Spinal cord (tissue), 10 donors: Measurements from ENCODE around the gene AAK1. TPM values are rescaled to one million over a fixed set of nuclear protein-coding genes. Genes with fewer than 3 reads are reported as not detected.

Source experiments
- DNase-seq, 6 donors: peaks; one replicate each; pipeline versions ENCODE4 v3.0.0 to v3.0.0-alpha.2; 2013 to 2015; ENCODE audit warnings: low spot score in 6 of 6, low read depth in 4 of 6
- H3K27ac ChIP-seq: one replicate; pipeline ENCODE4 v1.5.1; 2013; ENCODE audit warnings: low read depth, low read length, control low read depth
- H3K27me3 ChIP-seq: one replicate; pipeline ENCODE4 v1.6.1; 2013; ENCODE audit warnings: low read length; ENCODE audit not compliant: control insufficient read depth, insufficient read depth
- H3K36me3 ChIP-seq: one replicate; pipeline ENCODE4 v1.6.1; 2013; ENCODE audit warnings: low read length; ENCODE audit not compliant: control insufficient read depth, insufficient read depth
- H3K4me1 ChIP-seq: one replicate; pipeline ENCODE4 v1.6.1; 2013; ENCODE audit warnings: low read length; ENCODE audit not compliant: control insufficient read depth, insufficient read depth
- H3K4me3 ChIP-seq: one replicate; pipeline ENCODE4 v1.5.1; 2013; ENCODE audit warnings: low read depth, low read length, control low read depth
- H3K9me3 ChIP-seq: one replicate; pipeline ENCODE4 v1.6.1; 2013; ENCODE audit warnings: low read length; ENCODE audit not compliant: control insufficient read depth, insufficient read depth
- WGBS: methylation state at CpG from one replicate; pipeline ENCODE4 v1.1.5; 2013; ENCODE audit warnings: missing lambda C conversion rate; ENCODE audit not compliant: insufficient coverage; 5-methylcytosine and 5-hydroxymethylcytosine counted together
- polyA plus RNA-seq, 2 donors: library from polyadenylated mRNA; unstranded; fragments of 120-200 nt; gene quantifications; one replicate each; pipeline ENCODE4 v1.2.1, GENCODE V29; 2013; ENCODE audit not compliant: insufficient read length in 2 of 2
- total RNA-seq, 2 donors: library from RNA; depleted of rRNA in 1 of 2; stranded (reverse); fragments of 120-200 nt in 1 of 2; fragments of >200 nt in 1 of 2; gene quantifications; one replicate each; pipeline versions ENCODE4 v1.2.3 to v1.2.4, GENCODE V29; 2013 to 2014
- donor health status: healthy.

The AAK1 gene
- total and polyA plus RNA-seq, 4 donors = 38.0 to 55.4 (median 45.0) TPM

DNA sequence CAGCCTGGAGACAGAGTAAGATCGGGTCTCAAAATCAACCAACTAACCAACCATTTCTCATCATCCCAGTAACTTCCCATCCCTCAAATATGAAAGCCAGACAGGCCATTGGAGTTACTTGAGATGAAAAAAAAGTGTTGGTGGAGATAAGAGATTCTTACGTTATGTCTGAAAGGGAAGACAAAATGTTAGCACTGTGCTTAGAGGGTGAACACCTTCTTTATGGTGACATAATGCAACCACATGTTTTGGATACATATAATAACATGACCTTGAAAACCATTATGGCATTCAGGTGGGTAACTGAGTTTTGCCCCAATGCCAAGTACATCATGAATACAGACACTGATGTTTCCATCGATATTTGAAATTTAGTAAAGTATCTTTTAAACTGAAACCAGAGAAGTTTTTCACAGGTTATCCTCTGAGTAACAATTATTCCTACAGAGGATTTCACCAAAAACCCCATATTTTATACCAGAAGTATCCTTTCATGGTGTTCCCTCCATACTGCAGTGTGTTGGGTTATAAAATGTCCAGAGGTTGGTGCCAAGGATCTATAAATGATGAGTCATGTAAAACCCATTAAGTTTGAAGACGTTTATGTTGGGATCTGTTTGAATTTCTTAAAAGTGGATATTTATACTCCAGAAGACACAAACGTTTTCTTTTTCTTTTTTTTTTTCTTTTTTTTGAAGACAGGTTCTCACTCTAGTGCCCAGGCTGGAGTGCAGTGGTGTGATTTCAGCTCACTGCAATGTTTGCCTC, 45.5 kb downstream of the AAK1 start:
- Histone ChIP-seq H3K4me3 (no peak overlapping the region), H3K4me1 (no peaks in the 10 kb centered on the region), H3K27me3 (no peaks in the 10 kb centered on the region), H3K36me3 (no peaks in the 10 kb centered on the region), H3K27ac (no peak overlapping the region), H3K9me3 (no peaks in the 10 kb centered on the region)
- no CpG with 5 or more reads among the region's 5 CpGs for WGBS
- DNase-seq = no peak

DNA sequence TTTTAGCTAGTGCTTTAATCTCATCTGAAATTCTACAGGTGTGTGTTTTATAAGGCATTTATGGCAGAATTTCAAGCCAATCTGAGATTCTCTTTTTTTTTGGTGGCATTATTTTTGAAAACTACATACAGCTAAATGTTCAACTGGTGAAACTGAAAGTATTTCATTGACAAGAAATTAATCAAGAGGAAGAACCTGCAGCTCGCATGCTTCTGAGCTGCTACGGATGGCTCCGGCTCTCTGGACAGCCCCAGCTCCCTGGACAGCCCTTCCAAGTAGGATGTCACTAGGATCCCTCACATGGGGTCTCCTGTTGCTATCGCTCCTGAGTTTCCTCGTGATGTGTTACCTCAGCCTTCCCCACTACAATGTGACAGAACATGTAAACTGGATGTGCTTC, 46.4 kb downstream of the AAK1 start:
- Histone ChIP-seq H3K36me3 (no peaks in the 10 kb centered on the region), H3K4me3 (no peak overlapping the region), H3K27ac (no peak overlapping the region), H3K27me3 (no peaks in the 10 kb centered on the region), H3K4me1 (no peaks in the 10 kb centered on the region), H3K9me3 (no peaks in the 10 kb centered on the region)
- no peak for DNase-seq
- 98% methylated on average over 5 of the region's 5 CpGs for WGBS

DNA sequence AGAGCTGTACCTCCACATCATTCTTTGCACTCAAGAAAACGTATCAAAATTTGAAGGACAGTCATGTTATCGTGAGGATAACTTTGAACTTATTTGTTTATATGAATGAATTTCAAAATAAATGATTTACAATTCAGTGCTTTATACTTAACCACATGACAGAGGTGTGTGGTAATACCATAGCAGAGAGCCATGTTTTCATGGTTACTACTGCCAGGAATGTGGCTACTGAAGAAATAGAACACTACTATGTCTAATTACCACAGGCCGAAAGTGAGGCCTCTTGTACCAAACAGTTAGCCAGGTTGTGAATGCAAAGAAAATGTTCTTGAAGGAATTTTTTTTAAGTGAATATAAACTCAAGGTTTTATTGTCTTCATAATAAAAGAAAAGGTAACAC, 49.2 kb downstream of the AAK1 start:
- Histone ChIP-seq H3K27me3 (no peaks in the 10 kb centered on the region), H3K4me1 (no peaks in the 10 kb centered on the region), H3K36me3 (no peaks in the 10 kb centered on the region), H3K27ac (no peak overlapping the region), H3K4me3 (no peak overlapping the region), H3K9me3 (no peaks in the 10 kb centered on the region)
- no peak for DNase-seq
- no CpG with 5 or more reads among the region's 3 CpGs for WGBS

DNA sequence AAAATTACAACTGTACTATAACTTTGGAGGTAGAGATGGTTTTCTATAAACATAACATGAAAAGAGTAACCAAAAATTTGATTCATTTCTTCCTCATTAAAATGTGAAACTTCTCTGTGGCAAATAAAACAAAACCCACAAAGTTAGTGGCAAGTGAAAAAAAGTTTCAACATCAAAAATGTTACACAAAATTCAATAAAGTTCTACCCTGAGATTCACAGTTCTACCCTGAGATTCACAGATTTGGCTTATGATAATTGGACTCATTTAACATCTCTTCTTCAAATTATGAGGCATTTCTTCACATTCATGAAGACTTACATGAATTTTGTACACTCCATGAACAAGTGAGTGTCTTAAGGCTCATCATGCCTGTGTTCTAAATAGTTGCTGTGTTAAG, 51.0 kb downstream of the AAK1 start:
- no peaks in the 10 kb centered on the region for H3K9me3 ChIP-seq
- H3K36me3 ChIP-seq = no peaks in the 10 kb centered on the region
- no peaks in the 10 kb centered on the region for H3K27me3 ChIP-seq
- H3K27ac ChIP-seq = no peak overlapping the region
- no peak overlapping the region for H3K4me3 ChIP-seq
- no peak for DNase-seq
- no peaks in the 10 kb centered on the region for H3K4me1 ChIP-seq

GRCh38 chr2:69589973-69590652, 53.4 kb downstream of the AAK1 start:
- H3K4me3 ChIP-seq = no peak overlapping the region
- H3K27ac ChIP-seq = no peak overlapping the region
- H3K4me1 ChIP-seq = peaks cover 3% of the 10 kb centered on the region
- no peaks in the 10 kb centered on the region for H3K9me3 ChIP-seq
- no peaks in the 10 kb centered on the region for H3K36me3 ChIP-seq
- 61% methylated on average over 7 of the region's 8 CpGs for WGBS
- H3K27me3 ChIP-seq = no peaks in the 10 kb centered on the region
- no peak for DNase-seq

- Histone ChIP-seq H3K36me3 (no peaks in the 10 kb centered on the region), H3K27me3 (no peaks in the 10 kb centered on the region), H3K9me3 (no peaks in the 10 kb centered on the region), H3K4me1 (peaks cover 3% of the 10 kb centered on the region), H3K4me3 (no peak overlapping the region), H3K27ac (no peak overlapping the region)
- WGBS = 90% methylated on average over 5 of the region's 6 CpGs
- no peak for DNase-seq
Observed at GRCh38 chr2:69588945-69589344, 54.6 kb downstream of the AAK1 start.

GRCh38 chr2:69588403-69588802, 55.1 kb downstream of the AAK1 start:
- Histone ChIP-seq H3K9me3 (no peaks in the 10 kb centered on the region), H3K4me1 (peaks cover 3% of the 10 kb centered on the region), H3K36me3 (no peaks in the 10 kb centered on the region), H3K4me3 (no peak overlapping the region), H3K27ac (no peak overlapping the region), H3K27me3 (no peaks in the 10 kb centered on the region)
- no CpG with 5 or more reads among the region's 3 CpGs for WGBS
- no peak for DNase-seq

DNA sequence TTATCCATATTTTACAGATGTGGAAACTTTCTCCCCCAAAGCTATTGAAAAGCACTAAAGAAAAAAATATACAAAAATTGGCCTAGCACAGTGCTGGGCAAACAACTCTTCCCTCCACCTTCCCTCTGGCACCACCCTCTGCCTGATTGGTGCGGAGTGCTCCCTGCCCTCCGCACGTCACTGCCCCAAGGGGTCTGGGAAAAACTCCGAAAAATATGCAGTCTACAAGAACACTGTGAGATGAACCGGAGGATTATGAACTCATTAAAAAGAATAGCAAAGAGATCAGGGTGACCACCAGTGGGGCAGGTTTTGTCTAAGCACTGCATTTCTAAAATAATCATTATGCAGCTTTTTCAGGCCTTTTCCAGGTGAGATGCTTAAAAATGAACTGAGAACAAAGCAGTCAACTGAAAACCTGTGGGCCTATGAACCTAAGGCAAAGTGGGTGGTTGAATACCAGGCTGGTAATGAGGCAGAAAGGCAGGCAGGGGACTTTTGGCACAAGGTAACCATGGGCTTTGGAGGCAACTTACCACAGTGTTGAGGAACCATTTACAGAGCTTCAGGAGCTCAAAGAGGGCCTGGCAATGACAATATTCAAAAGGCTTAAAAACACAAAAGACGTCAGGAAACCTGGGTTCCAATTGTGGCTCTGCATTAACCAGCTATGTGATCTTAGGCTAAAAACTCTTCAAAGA, 57.5 kb downstream of the AAK1 start:
- peaks cover 3% of the 10 kb centered on the region for H3K4me1 ChIP-seq
- 83% methylated on average over 2 of the region's 6 CpGs for WGBS
- no peak for DNase-seq

DNA sequence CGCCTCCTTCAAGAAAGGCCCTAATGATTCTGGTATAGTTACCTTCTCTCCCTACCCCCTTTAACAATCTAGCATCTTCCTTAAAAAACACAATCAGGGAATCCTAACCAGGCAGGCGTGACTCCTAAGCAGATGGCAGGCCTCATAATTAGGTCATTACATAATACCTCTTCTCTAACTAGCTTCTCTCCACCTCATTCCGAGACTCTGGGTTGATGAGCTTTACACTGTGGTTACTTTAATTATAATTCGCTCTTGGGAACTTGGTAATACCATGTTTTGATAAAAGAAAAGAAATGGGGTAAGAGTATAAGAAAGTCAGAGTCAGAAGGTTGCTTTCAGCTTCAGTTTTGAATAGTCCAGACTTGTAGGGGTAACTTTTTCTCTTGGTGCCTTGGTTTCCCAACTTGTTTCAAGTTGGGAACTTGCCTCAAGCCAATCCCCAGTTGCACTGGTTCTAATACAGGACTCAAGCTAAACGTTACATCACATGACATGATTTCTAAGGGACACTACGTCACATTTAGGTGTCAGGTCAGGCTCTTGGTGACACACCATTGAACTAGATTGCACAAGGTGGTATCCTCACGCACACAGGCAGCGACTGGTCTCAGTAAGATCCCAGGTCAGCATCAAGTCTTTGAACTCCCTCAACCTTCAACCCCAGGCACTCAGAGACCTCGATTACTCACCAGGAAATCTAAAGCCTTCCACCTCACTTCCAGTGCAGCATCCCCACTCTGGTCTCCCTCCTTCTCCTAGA, 59.2 kb downstream of the AAK1 start:
- H3K36me3 ChIP-seq = no peaks in the 10 kb centered on the region
- WGBS = 97% methylated on average over 7 of the region's 9 CpGs
- H3K27me3 ChIP-seq = no peaks in the 10 kb centered on the region
- no peaks in the 10 kb centered on the region for H3K9me3 ChIP-seq
- no peak overlapping the region for H3K27ac ChIP-seq
- DNase-seq = peak in 1 of 6 donors; percentile 77
- H3K4me3 ChIP-seq = no peak overlapping the region
- peaks cover 3% of the 10 kb centered on the region for H3K4me1 ChIP-seq

More for the DNA sequence above, 57.5 kb downstream of the AAK1 start:
- Histone ChIP-seq H3K27me3 (no peaks in the 10 kb centered on the region), H3K4me3 (no peak overlapping the region), H3K9me3 (no peaks in the 10 kb centered on the region), H3K36me3 (no peaks in the 10 kb centered on the region), H3K27ac (no peak overlapping the region)
